HCT116 (cell line): ENCODE data around the gene KCNK15. TPM values are rescaled to one million over a fixed set of nuclear protein-coding genes. Genes with fewer than 3 reads are reported as not detected.

ENCODE experiments used
- ATAC-seq: fragments of 200-7000 bp; cut with Tn5 transposase; 2 replicates; pipeline ENCODE4 v1.9.1; 2020; ENCODE audit warnings: mild to moderate bottlenecking, moderate library complexity
- BruUV-seq: library from RNA; stranded (reverse); fragments of 400-500 nt; replicated peaks from 2 replicates; lab custom pipeline; 2021; lab: Mats Ljungman, UMichigan
- CTCF ChIA-PET: fragments of 300-600 bp; sonication (Branson Sonifier 250); formaldehyde crosslinking; loops from one replicate; lab custom pipeline; 2021; ENCODE audit warnings: antibody characterized with exemption; lab: Charles Lee
- POLR2A ChIA-PET: fragments of 300-600, 350-600 bp; sonication (Branson Sonifier 250); formaldehyde crosslinking; loops from one replicate; lab custom pipeline; 2021; ENCODE audit warnings: antibody characterized with exemption; lab: Charles Lee
- RAD21 ChIA-PET, 2 experiments: fragments of 300-600 bp; sonication (Branson Sonifier 250); formaldehyde crosslinking; loops; one replicate each; lab custom pipeline; 2023; ENCODE audit warnings: low total read pairs in 2 of 2; ENCODE audit not compliant: uncharacterized antibody in 2 of 2, unreplicated experiment in 2 of 2, low non-redundant PET in 1 of 2; lab: Charles Lee
- DNase-seq: peaks from one replicate; pipeline ENCODE4 v3.0.0-alpha.2; 2010; ENCODE audit warnings: low read depth, low spot score
- H2AFZ ChIP-seq: fragments of 200-600 bp; shearing (Covaris generic), sonication (generic); 2 replicates; pipeline ENCODE4 v1.6.1; 2017; ENCODE audit warnings: low read depth, mixed run types, mixed read lengths, antibody characterized with exemption, low read length; ENCODE audit not compliant: poor library complexity, severe bottlenecking
- H3K27ac ChIP-seq: 2 replicates; pipeline ENCODE4 v1.5.1; 2012; ENCODE audit warnings: low read depth, low read length
- H3K27me3 ChIP-seq: fragments of 200-600 bp; sonication (generic); 2 replicates; pipeline ENCODE4 v1.6.1; 2016; ENCODE audit warnings: mixed run types, low read length, mixed read lengths; ENCODE audit not compliant: insufficient read depth
- H3K36me3 ChIP-seq, 2 experiments: fragments of 200-500 bp in 1 of 2; fragments of 200-600 bp in 1 of 2; sonication (Bioruptor generic) in 1 of 2; sonication (generic) in 1 of 2; 2 replicates each; pipeline versions ENCODE4 v1.5.1 to v1.6.1; 2014 to 2016; ENCODE audit warnings: low read length in 2 of 2, inconsistent platforms in 1 of 2, mixed read lengths in 1 of 2, mixed run types in 1 of 2; ENCODE audit not compliant: insufficient read depth in 2 of 2, control insufficient read depth in 1 of 2
- H3K4me1 ChIP-seq, 2 experiments: fragments of 200-600 bp in 1 of 2; sonication (generic) in 1 of 2; 2 replicates each; pipeline versions ENCODE4 v1.5.1 to v1.6.1; 2012 to 2017; ENCODE audit warnings: low read length in 2 of 2, inconsistent platforms in 1 of 2, mild to moderate bottlenecking in 1 of 2, mixed read lengths in 1 of 2, mixed run types in 1 of 2, moderate library complexity in 1 of 2; ENCODE audit not compliant: insufficient read depth in 2 of 2, control insufficient read depth in 1 of 2
- H3K4me2 ChIP-seq: fragments of 200-600 bp; sonication (generic); 2 replicates; pipeline ENCODE4 v1.6.1; 2017; ENCODE audit warnings: mixed run types, low read length, mixed read lengths
- H3K4me3 ChIP-seq, 2 experiments: fragments of 200-600 bp in 1 of 2; sonication (generic) in 1 of 2; replicated peaks in 1 of 2; 2 replicates each; pipeline ENCODE4 v1.5.1; 2011 to 2016; ENCODE audit warnings: low read length in 2 of 2, control low read depth in 1 of 2, low read depth in 1 of 2, mild to moderate bottlenecking in 1 of 2, mixed read lengths in 1 of 2, mixed run types in 1 of 2
- H3K79me2 ChIP-seq: fragments of 200-600 bp; sonication (generic); 2 replicates; pipeline ENCODE4 v1.6.1; 2017; ENCODE audit warnings: mild to moderate bottlenecking, mixed run types, low read length, moderate library complexity, mixed read lengths; ENCODE audit not compliant: insufficient read depth
- H3K9ac ChIP-seq: fragments of 200-600 bp; sonication (generic); 2 replicates; pipeline ENCODE4 v1.6.1; 2016; ENCODE audit warnings: low read length, mixed read lengths
- H3K9me2 ChIP-seq: fragments of 200-600 bp; sonication (generic), shearing (Covaris generic); 2 replicates; pipeline ENCODE4 v1.6.1; 2017; ENCODE audit warnings: mixed run types, mild to moderate bottlenecking, moderate library complexity; ENCODE audit not compliant: insufficient read depth
- H3K9me3 ChIP-seq, 2 experiments: fragments of 200-500 bp in 1 of 2; fragments of 200-600 bp in 1 of 2; sonication (Bioruptor generic) in 1 of 2; sonication (generic) in 1 of 2; 2 replicates each; pipeline ENCODE4 v1.6.1; 2014 to 2017; ENCODE audit warnings: low read length in 2 of 2, mixed read lengths in 2 of 2, inconsistent platforms in 1 of 2, low read depth in 1 of 2, mild to moderate bottlenecking in 1 of 2, mixed run types in 1 of 2, moderate library complexity in 1 of 2; ENCODE audit not compliant: control insufficient read depth in 1 of 2, insufficient read depth in 1 of 2
- H4K20me1 ChIP-seq: fragments of 200-600 bp; sonication (generic), shearing (Covaris generic); 2 replicates; pipeline ENCODE4 v1.6.1; 2017; ENCODE audit warnings: mixed run types, mild to moderate bottlenecking, moderate library complexity; ENCODE audit not compliant: insufficient read depth
- CBX3 ChIP-seq: IDR thresholded peaks from 2 replicates; pipeline ENCODE4 v1.6.1; 2012; ENCODE audit warnings: low read depth
- CEBPB ChIP-seq: IDR thresholded peaks from 2 replicates; pipeline ENCODE4 v1.6.1; 2012; ENCODE audit warnings: low read depth
- EGR1 ChIP-seq: IDR thresholded peaks from 2 replicates; pipeline ENCODE4 v1.6.1; 2012; ENCODE audit warnings: low read depth
- ELF1 ChIP-seq: IDR thresholded peaks from 2 replicates; pipeline ENCODE4 v1.6.1; 2012; ENCODE audit warnings: low read depth, borderline replicate concordance
- EZH2 ChIP-seq: fragments of 200-600 bp; sonication (generic); IDR thresholded peaks from 2 replicates; pipeline ENCODE4 v1.6.1; 2017; ENCODE audit warnings: antibody characterized with exemption, mixed run types
- EZH2phosphoT487 ChIP-seq: fragments of 200-600 bp; IDR thresholded peaks from 2 replicates; pipeline ENCODE4 v1.6.1; 2018; ENCODE audit warnings: antibody characterized with exemption, borderline replicate concordance
- FOSL1 ChIP-seq: IDR thresholded peaks from 2 replicates; pipeline ENCODE4 v1.6.1; 2012; ENCODE audit warnings: low read depth
- JUND ChIP-seq: IDR thresholded peaks from 2 replicates; pipeline ENCODE4 v1.6.1; 2012
- POLR2AphosphoS5 ChIP-seq: IDR thresholded peaks from 2 replicates; pipeline ENCODE4 v1.6.1; 2011; ENCODE audit warnings: mild to moderate bottlenecking, low read depth, low read length, moderate library complexity
- RAD21 ChIP-seq: IDR thresholded peaks from 2 replicates; pipeline ENCODE4 v1.6.1; 2012; ENCODE audit warnings: low read depth, mild to moderate bottlenecking
- SIN3A ChIP-seq: IDR thresholded peaks from 2 replicates; pipeline ENCODE4 v1.6.1; 2012; ENCODE audit warnings: low read depth
- SP1 ChIP-seq: IDR thresholded peaks from 2 replicates; pipeline ENCODE4 v1.6.1; 2012; ENCODE audit warnings: low read depth
- TCF7L2 ChIP-seq: IDR thresholded peaks from 2 replicates; pipeline ENCODE4 v1.7.0; 2011; ENCODE audit warnings: borderline replicate concordance, inconsistent platforms; ENCODE audit not compliant: insufficient read depth, insufficient read length; ENCODE audit errors: extremely low read depth
- YY1 ChIP-seq: IDR thresholded peaks from 2 replicates; pipeline ENCODE4 v1.6.1; 2011; ENCODE audit warnings: low read length, low read depth, moderate library complexity, mild to moderate bottlenecking; ENCODE audit not compliant: insufficient replicate concordance; ENCODE audit errors: extremely low read depth
- ZFX ChIP-seq: fragments of 450-650 bp; IDR thresholded peaks from 2 replicates; pipeline ENCODE4 v1.6.1; 2017
- ZNF274 ChIP-seq: fragments of 200-500 bp; sonication (Bioruptor generic); IDR thresholded peaks from 2 replicates; pipeline ENCODE4 v1.6.1; 2014; ENCODE audit warnings: mild to moderate bottlenecking, low read depth, low read length, inconsistent platforms
- intact Hi-C: fragments of 100-400 bp; cut with micrococcal nuclease; formaldehyde crosslinking; loops from 2 replicates; pipeline ENCODE4 v1.10.0; 2022
- total RNA-seq: library from RNA; stranded (reverse); gene quantifications from one replicate; pipeline ENCODE4 v1.2.1, GENCODE V29; 2021; ENCODE audit not compliant: unreplicated experiment
- TF ChIP-seq, protein P1 (sequence below): IDR thresholded peaks from 2 replicates; pipeline ENCODE4 v1.6.1; 2012
- TF ChIP-seq, protein P2 (sequence below): IDR thresholded peaks from 2 replicates; pipeline ENCODE4 v1.6.1; 2012
- TF ChIP-seq, protein P3 (sequence below): IDR thresholded peaks from 2 replicates; pipeline ENCODE4 v1.6.1; 2012; ENCODE audit warnings: low read depth
- TF ChIP-seq, protein P4 (sequence below), 3 experiments: fragments of 200-600 bp in 1 of 3; sonication (generic) in 1 of 3; IDR thresholded peaks in 2 of 3; conservative IDR thresholded peaks in 1 of 3; 2 replicates each; pipeline ENCODE4 v1.5.1; 2012 to 2017; ENCODE audit warnings: low read depth in 2 of 3, low read length in 2 of 3, antibody characterized with exemption in 1 of 3, borderline replicate concordance in 1 of 3, control low read depth in 1 of 3, mild to moderate bottlenecking in 1 of 3, mixed read lengths in 1 of 3, mixed run types in 1 of 3, moderate library complexity in 1 of 3; ENCODE audit not compliant: insufficient read depth in 1 of 3

The KCNK15 gene
- total RNA-seq, 1 experiment from 2014 or later = not detected

DNA sequence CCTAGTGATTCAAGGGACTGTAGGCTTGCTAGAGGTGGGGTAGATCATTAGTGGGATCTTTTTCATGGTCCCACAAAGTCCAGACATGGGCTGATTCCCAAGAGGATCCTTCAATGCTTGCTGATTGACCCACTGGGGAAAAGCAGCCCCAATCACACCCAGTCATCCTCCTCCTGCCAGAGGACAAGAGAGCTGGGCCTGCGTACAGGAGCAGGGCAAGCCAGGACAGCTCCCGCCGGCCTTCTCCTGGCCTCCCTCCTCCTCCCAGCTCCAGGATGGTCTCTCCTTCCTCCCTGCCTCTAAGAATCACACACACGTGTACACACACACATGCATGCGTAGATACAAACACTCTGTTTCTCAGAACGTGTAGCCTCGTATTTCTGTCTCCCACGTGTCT, 27.0 kb downstream of the KCNK15 start:
- Histone ChIP-seq H3K9me3 (no peaks in the 10 kb centered on the region), H3K4me3 (no peak overlapping the region), H3K9ac (no peak overlapping the region), H3K27ac (no peak overlapping the region), H3K79me2 (no peaks in the 10 kb centered on the region), H3K9me2 (no peaks in the 10 kb centered on the region), H3K4me2 (no peak overlapping the region), H3K36me3 (no peaks in the 10 kb centered on the region), H3K4me1 (no peaks in the 10 kb centered on the region), H3K27me3 (peaks cover 80% of the 10 kb centered on the region), H4K20me1 (no peaks in the 10 kb centered on the region), H2AFZ (no peak overlapping the region)
- ChIA-PET RAD21 (no interaction called here), POLR2A (no interaction called here), CTCF (no interaction called here)
- DNase-seq (no peak), ATAC-seq (no peak)
- BruUV-seq = no TSS peak
- intact Hi-C loops = no loop called here
- TF ChIP-seq, protein P1, sequence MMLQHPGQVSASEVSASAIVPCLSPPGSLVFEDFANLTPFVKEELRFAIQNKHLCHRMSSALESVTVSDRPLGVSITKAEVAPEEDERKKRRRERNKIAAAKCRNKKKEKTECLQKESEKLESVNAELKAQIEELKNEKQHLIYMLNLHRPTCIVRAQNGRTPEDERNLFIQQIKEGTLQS = no peak
- TF ChIP-seq, protein P2, sequence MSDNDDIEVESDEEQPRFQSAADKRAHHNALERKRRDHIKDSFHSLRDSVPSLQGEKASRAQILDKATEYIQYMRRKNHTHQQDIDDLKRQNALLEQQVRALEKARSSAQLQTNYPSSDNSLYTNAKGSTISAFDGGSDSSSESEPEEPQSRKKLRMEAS = no peak
- TF ChIP-seq TCF7L2 (no peak), FOSL1 (no peak), YY1 (no peak), ZNF274 (no peak), POLR2AphosphoS5 (no peak), RAD21 (no peak), SP1 (no peak), CEBPB (no peak), SIN3A (no peak), JUND (no peak), EGR1 (no peak), ZFX (no peak), EZH2 (no peak), EZH2phosphoT487 (no peak), ELF1 (no peak), CBX3 (no peak)
- TF ChIP-seq, protein P3, sequence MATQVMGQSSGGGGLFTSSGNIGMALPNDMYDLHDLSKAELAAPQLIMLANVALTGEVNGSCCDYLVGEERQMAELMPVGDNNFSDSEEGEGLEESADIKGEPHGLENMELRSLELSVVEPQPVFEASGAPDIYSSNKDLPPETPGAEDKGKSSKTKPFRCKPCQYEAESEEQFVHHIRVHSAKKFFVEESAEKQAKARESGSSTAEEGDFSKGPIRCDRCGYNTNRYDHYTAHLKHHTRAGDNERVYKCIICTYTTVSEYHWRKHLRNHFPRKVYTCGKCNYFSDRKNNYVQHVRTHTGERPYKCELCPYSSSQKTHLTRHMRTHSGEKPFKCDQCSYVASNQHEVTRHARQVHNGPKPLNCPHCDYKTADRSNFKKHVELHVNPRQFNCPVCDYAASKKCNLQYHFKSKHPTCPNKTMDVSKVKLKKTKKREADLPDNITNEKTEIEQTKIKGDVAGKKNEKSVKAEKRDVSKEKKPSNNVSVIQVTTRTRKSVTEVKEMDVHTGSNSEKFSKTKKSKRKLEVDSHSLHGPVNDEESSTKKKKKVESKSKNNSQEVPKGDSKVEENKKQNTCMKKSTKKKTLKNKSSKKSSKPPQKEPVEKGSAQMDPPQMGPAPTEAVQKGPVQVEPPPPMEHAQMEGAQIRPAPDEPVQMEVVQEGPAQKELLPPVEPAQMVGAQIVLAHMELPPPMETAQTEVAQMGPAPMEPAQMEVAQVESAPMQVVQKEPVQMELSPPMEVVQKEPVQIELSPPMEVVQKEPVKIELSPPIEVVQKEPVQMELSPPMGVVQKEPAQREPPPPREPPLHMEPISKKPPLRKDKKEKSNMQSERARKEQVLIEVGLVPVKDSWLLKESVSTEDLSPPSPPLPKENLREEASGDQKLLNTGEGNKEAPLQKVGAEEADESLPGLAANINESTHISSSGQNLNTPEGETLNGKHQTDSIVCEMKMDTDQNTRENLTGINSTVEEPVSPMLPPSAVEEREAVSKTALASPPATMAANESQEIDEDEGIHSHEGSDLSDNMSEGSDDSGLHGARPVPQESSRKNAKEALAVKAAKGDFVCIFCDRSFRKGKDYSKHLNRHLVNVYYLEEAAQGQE = no peak
- TF ChIP-seq, protein P4, sequence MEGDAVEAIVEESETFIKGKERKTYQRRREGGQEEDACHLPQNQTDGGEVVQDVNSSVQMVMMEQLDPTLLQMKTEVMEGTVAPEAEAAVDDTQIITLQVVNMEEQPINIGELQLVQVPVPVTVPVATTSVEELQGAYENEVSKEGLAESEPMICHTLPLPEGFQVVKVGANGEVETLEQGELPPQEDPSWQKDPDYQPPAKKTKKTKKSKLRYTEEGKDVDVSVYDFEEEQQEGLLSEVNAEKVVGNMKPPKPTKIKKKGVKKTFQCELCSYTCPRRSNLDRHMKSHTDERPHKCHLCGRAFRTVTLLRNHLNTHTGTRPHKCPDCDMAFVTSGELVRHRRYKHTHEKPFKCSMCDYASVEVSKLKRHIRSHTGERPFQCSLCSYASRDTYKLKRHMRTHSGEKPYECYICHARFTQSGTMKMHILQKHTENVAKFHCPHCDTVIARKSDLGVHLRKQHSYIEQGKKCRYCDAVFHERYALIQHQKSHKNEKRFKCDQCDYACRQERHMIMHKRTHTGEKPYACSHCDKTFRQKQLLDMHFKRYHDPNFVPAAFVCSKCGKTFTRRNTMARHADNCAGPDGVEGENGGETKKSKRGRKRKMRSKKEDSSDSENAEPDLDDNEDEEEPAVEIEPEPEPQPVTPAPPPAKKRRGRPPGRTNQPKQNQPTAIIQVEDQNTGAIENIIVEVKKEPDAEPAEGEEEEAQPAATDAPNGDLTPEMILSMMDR (IDR thresholded peaks at IDR 0.05 in 2 of 3, conservative IDR thresholded peaks at IDR 0.05 in 1 of 3; ENCODE audit: borderline replicate concordance in 1 of 3, insufficient read depth in 1 of 3, low read depth in 2 of 3, low read length in 2 of 3) = no peak
